HepG2 (cell line): ENCODE data around the gene NSMCE3. TPM values are rescaled to one million over a fixed set of nuclear protein-coding genes. Genes with fewer than 3 reads are reported as not detected.

Source experiments
- ATAC-seq: fragments of 200-7000 bp; cut with Tn5 transposase; 3 replicates; pipeline ENCODE4 v1.9.1; 2020; ENCODE audit warnings: mild to moderate bottlenecking, moderate library complexity
- BruUV-seq: library from RNA; stranded (reverse); fragments of 400-500 nt; replicated peaks from 2 replicates; lab custom pipeline; 2021; lab: Mats Ljungman, UMichigan
- CTCF ChIA-PET: fragments of 300-600 bp; formaldehyde crosslinking; extraction: SDS; loops from one replicate; lab custom pipeline; 2021; ENCODE audit warnings: low total read pairs, inconsistent platforms, low intra/inter-chr PET ratio; lab: Yijun Ruan, JAX
- POLR2A ChIA-PET: fragments of 350-600 bp; sonication (Branson Sonifier 250); formaldehyde crosslinking; loops from one replicate; lab custom pipeline; 2020; ENCODE audit warnings: antibody characterized with exemption, inconsistent platforms; lab: Yijun Ruan, JAX
- DNase-seq: peaks from one replicate; pipeline ENCODE4 v3.0.0-alpha.2; 2015; ENCODE audit warnings: low spot score
- FAIRE-seq: peaks from 3 replicates; lab custom pipeline; 2011; peaks lifted over from hg19 to GRCh38; lab: Jason Lieb, UNC
- H2AFZ ChIP-seq: one replicate; pipeline ENCODE4 v1.6.1; 2011; ENCODE audit warnings: low read length, inconsistent platforms
- H3K27ac ChIP-seq: fragments of 300-600 bp; 3 replicates; pipeline ENCODE4 v1.8.0; 2011; ENCODE audit warnings: mixed run types, mild to moderate bottlenecking, mixed read lengths, low read length, inconsistent platforms; ENCODE audit not compliant: insufficient read depth; ENCODE audit errors: extremely low read length
- H3K27me3 ChIP-seq, 2 experiments: fragments of 200-600 bp in 1 of 2; 2 replicates in 1 of 2; 3 replicates in 1 of 2; pipeline versions ENCODE4 v1.6.0 to v1.8.0; 2011; ENCODE audit warnings: low read length in 2 of 2, mild to moderate bottlenecking in 2 of 2, moderate library complexity in 2 of 2, inconsistent platforms in 1 of 2; ENCODE audit not compliant: insufficient read depth in 2 of 2, control insufficient read depth in 1 of 2
- H3K36me3 ChIP-seq, 2 experiments: fragments of 200-600 bp in 1 of 2; replicated peaks in 1 of 2; 2 replicates in 1 of 2; 3 replicates in 1 of 2; pipeline versions ENCODE4 v1.5.1 to v1.8.0; 2011; ENCODE audit warnings: low read length in 2 of 2, inconsistent platforms in 1 of 2; ENCODE audit not compliant: insufficient read depth in 2 of 2, control insufficient read depth in 1 of 2
- H3K4me1 ChIP-seq: 2 replicates; pipeline ENCODE4 v1.5.1; 2012; ENCODE audit warnings: low read length, inconsistent platforms; ENCODE audit not compliant: insufficient read depth
- H3K4me2 ChIP-seq: 2 replicates; pipeline ENCODE4 v1.6.0; 2011; ENCODE audit warnings: low read depth, low read length, inconsistent platforms
- H3K4me3 ChIP-seq, 3 experiments: fragments of 200-600 bp in 1 of 3; sonication (generic), shearing (Covaris generic) in 1 of 3; replicated peaks in 1 of 3; 2 replicates each; pipeline ENCODE4 v1.5.1; 2011 to 2016; ENCODE audit warnings: low read length in 3 of 3, inconsistent platforms in 2 of 3, low read depth in 2 of 3, mild to moderate bottlenecking in 2 of 3, control low read depth in 1 of 3, mixed read lengths in 1 of 3; ENCODE audit not compliant: insufficient read depth in 1 of 3
- H3K79me2 ChIP-seq: one replicate; pipeline ENCODE4 v1.6.1; 2011; ENCODE audit warnings: low read length, inconsistent platforms; ENCODE audit not compliant: insufficient read depth
- H3K9ac ChIP-seq: 2 replicates; pipeline ENCODE4 v1.6.0; 2011; ENCODE audit warnings: mild to moderate bottlenecking, low read depth, low read length, inconsistent platforms; ENCODE audit not compliant: insufficient read depth
- H3K9me3 ChIP-seq: 2 replicates; pipeline ENCODE4 v1.5.1; 2012; ENCODE audit warnings: mild to moderate bottlenecking, low read length
- H4K20me1 ChIP-seq: 2 replicates; pipeline ENCODE4 v1.6.0; 2011; ENCODE audit warnings: inconsistent platforms, mild to moderate bottlenecking, low read length, moderate library complexity; ENCODE audit not compliant: insufficient read depth
- HNRNPK ChIP-seq: fragments of 200-400 bp; formaldehyde crosslinking; IDR thresholded peaks from 2 replicates; pipeline ENCODE4 v1.6.1; 2018; ENCODE audit warnings: low read length, low read depth, moderate library complexity, mild to moderate bottlenecking; ENCODE audit not compliant: poor library complexity, severe bottlenecking
- MEF2D ChIP-seq: sonication (generic); formaldehyde crosslinking; IDR thresholded peaks from 2 replicates; pipeline ENCODE4 v1.5.1; 2020; ENCODE audit warnings: mild to moderate bottlenecking, missing genetic modification reagents
- WGBS: methylation state at CpG from one replicate; pipeline ENCODE4 v1.1.6; 2017; ENCODE audit warnings: low lambda C conversion rate; 5-methylcytosine and 5-hydroxymethylcytosine counted together
- in situ Hi-C: cut with HindIII; loops from 2 replicates; pipeline ENCODE4 v1.10.0; 2017; ENCODE audit warnings: low pct_unique_long_range_greater_than_20kb; ENCODE audit not compliant: extremely low pct_ligation_motif_present
- intact Hi-C: fragments of 100-400 bp; cut with micrococcal nuclease; formaldehyde crosslinking; loops from one replicate; pipeline ENCODE4 v1.10.0; 2022; ENCODE audit not compliant: unreplicated experiment
- polyA plus RNA-seq, 8 experiments: library from polyadenylated mRNA; depleted of rRNA in 3 of 8; stranded (reverse) in 7 of 8; unstranded in 1 of 8; fragments of >200 nt; fragmentation: Illumina TruSeq in 4 of 8; extraction: Trizol in 4 of 8; gene quantifications; 2 replicates each; pipeline versions ENCODE4 v1.2.1 to v1.2.3, GENCODE V29; 2011 to 2016; ENCODE audit warnings: low read depth in 4 of 8, missing spikeins in 1 of 8, mixed read lengths in 1 of 8; ENCODE audit not compliant: insufficient read depth in 1 of 8
- total RNA-seq, 5 experiments: library from RNA; depleted of rRNA; stranded (reverse); fragments of >200 nt; fragmentation: Illumina TruSeq; extraction: Trizol; gene quantifications; 2 replicates each; pipeline ENCODE4 v1.2.3, GENCODE V29; 2016; ENCODE audit warnings: low read depth in 1 of 5
- TF ChIP-seq, protein P1 (sequence below), 2 experiments: IDR thresholded peaks; 2 replicates each; pipeline ENCODE4 v1.6.1; 2011 to 2012; ENCODE audit warnings: low read length in 2 of 2, borderline replicate concordance in 1 of 2, low read depth in 1 of 2, mild to moderate bottlenecking in 1 of 2, moderate library complexity in 1 of 2

Gene NSMCE3
- total and polyA plus RNA-seq, 2 of the 13 experiments (the other 11 are each of a cell fraction or from before 2014, with no cell fraction given): 3.0 to 3.7 TPM

DNA sequence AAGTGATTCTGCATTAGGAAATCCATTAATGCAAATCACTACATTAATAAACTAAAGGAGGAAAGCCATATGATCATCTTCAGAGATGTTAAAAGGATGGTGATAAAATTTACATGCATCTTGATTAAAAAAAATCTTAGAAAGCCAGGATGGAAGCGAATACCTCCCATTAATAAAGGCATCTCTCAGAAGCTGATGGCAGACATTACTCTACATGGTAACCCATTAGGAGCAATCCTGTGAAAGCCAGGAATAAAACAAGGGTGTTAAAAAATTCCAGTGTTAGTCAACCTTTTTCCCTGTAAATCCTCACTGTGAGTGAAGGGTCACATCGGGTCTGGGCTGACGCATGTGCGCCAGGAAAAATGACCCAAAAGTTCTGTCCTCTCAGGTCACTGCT is 25.5 kb downstream of the NSMCE3 start:
- in situ Hi-C loops: no loop called here
- TF ChIP-seq MEF2D (CRISPR knock-in tag): no peak
- no peaks in the 10 kb centered on the region for H3K4me1 ChIP-seq
- DNase-seq: no peak
- H3K27me3 ChIP-seq: peaks cover 0 to 7% of the 10 kb centered on the region in 2 experiments; a peak in 1 of 5 replicates
- H3K79me2 ChIP-seq: no peaks in the 10 kb centered on the region
- ATAC-seq: no peak
- no peak overlapping the region for H3K9ac ChIP-seq
- H2AFZ ChIP-seq: no peak overlapping the region
- no peaks in the 10 kb centered on the region for H3K36me3 ChIP-seq
- H3K9me3 ChIP-seq: no peaks in the 10 kb centered on the region
- CTCF ChIA-PET: no interaction called here
- no peaks in the 10 kb centered on the region for H4K20me1 ChIP-seq
- intact Hi-C loops: no loop called here
- H3K27ac ChIP-seq: no peak overlapping the region
- WGBS: 26% methylated on average over 4 of the region's 4 CpGs
- BruUV-seq: no TSS peak
- FAIRE-seq: no peak
- POLR2A ChIA-PET: no interaction called here
- no peak overlapping the region for H3K4me2 ChIP-seq
- no peak overlapping the region for H3K4me3 ChIP-seq

DNA sequence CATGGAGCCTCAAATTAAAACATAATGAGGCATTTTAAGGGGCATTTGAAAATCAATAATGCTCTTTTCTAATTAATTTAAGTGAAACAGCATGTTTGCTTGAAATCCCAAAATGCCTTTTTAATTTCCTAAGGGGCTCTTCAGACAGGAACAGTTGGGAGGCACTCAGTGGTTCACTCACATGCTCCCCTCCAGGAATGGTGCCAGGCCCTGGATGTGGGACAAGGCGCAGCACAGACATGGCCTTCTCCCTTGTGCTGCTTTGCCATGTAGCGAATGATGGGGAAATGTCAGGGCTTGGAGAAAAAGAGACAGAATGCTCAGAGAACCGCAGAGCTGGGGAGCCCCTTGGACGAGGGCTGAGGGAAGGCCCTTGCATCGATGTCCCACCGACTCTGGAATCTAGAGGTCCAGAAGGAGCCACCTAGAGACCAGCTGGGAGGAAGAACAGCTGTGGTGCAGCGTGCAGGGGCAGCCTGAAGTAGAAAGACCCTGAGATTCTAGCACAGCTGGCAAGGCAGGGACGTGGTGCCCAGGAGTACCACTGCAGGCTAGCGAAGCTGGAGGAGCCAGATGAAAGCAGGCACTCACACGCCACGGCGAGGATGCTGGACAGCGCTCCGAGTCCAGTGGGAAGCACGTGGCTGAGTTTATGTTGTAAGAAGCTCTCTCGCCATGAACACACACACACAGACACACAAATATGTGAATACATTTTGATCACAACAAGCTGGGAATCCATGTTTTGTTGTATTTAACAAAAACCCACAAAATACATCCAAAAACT is 27.0 kb downstream of the NSMCE3 start:
- ChIA-PET CTCF (no interaction called here), POLR2A (no interaction called here)
- peaks cover 0 to 7% of the 10 kb centered on the region in 2 experiments; a peak in 1 of 5 replicates for H3K27me3 ChIP-seq
- no TSS peak for BruUV-seq
- ATAC-seq (no peak), DNase-seq (no peak), FAIRE-seq (no peak)
- no peaks in the 10 kb centered on the region for H3K4me1 ChIP-seq
- TF ChIP-seq, protein P1, sequence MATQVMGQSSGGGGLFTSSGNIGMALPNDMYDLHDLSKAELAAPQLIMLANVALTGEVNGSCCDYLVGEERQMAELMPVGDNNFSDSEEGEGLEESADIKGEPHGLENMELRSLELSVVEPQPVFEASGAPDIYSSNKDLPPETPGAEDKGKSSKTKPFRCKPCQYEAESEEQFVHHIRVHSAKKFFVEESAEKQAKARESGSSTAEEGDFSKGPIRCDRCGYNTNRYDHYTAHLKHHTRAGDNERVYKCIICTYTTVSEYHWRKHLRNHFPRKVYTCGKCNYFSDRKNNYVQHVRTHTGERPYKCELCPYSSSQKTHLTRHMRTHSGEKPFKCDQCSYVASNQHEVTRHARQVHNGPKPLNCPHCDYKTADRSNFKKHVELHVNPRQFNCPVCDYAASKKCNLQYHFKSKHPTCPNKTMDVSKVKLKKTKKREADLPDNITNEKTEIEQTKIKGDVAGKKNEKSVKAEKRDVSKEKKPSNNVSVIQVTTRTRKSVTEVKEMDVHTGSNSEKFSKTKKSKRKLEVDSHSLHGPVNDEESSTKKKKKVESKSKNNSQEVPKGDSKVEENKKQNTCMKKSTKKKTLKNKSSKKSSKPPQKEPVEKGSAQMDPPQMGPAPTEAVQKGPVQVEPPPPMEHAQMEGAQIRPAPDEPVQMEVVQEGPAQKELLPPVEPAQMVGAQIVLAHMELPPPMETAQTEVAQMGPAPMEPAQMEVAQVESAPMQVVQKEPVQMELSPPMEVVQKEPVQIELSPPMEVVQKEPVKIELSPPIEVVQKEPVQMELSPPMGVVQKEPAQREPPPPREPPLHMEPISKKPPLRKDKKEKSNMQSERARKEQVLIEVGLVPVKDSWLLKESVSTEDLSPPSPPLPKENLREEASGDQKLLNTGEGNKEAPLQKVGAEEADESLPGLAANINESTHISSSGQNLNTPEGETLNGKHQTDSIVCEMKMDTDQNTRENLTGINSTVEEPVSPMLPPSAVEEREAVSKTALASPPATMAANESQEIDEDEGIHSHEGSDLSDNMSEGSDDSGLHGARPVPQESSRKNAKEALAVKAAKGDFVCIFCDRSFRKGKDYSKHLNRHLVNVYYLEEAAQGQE (IDR thresholded peaks at IDR 0.05; ENCODE audit: borderline replicate concordance in 1 of 2, low read depth in 1 of 2, low read length in 2 of 2): peak; percentile 40 to 83
- no peak for TF ChIP-seq HNRNPK
- H3K4me3 ChIP-seq: no peak overlapping the region
- H3K4me2 ChIP-seq: no peak overlapping the region
- no peak overlapping the region for H2AFZ ChIP-seq
- H3K36me3 ChIP-seq: no peaks in the 10 kb centered on the region
- H4K20me1 ChIP-seq: no peaks in the 10 kb centered on the region
- H3K9me3 ChIP-seq: no peaks in the 10 kb centered on the region
- H3K79me2 ChIP-seq: no peaks in the 10 kb centered on the region
- no peak overlapping the region for H3K9ac ChIP-seq
- no peak overlapping the region for H3K27ac ChIP-seq
- in situ Hi-C loops (no loop called here), intact Hi-C loops (no loop called here)
- WGBS: 29% methylated on average over 15 of the region's 16 CpGs
